CD1c-positive myeloid dendritic cell (primary cell): ENCODE measurements around the gene SNX30.
A peak's percentile ranks its signal among the peaks of the same experiment; 100 is the strongest.

Experiments used
- DNase-seq: peaks from one replicate; pipeline ENCODE4 v3.0.0-alpha.2; 2016; ENCODE audit errors: extremely low spot score

Gene SNX30

DNA sequence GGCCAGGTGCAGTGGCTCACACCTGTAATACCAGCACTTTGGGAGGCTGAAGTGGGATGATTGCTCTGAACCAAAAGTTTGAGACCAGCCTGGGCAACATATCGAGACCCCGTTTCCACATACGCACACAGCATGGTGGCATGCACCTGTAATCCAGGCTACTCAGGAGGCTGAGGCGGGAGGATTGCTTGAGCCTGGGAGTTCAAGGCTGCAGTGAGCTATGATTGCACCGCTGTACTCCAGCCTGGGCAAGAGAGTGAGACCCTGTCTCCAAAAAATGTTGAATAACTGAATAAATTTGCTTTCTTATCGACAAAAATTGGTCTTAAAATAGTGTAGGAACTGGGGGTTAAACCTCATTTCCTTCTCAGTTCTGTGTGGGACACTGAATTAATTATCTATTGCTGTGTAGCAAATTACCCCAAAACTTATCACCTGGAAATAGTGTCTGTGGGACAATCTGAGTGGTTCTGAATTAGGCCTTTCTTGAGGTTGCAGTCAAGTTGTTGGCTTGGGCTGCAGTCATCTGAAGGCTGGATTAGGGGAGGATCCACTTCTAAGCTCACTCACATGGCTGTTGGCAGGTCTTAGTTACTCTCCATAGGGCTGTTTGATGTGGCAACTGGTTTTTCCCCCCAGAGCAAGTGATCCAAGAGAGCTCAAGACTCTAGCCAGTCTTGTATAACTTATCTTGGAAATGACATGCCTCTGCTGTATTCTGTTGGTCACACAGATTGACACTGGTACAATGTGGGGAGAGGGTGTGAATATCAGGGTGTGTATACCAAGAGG, 2.0 kb downstream of the SNX30 start:
- no peak for DNase-seq

DNA sequence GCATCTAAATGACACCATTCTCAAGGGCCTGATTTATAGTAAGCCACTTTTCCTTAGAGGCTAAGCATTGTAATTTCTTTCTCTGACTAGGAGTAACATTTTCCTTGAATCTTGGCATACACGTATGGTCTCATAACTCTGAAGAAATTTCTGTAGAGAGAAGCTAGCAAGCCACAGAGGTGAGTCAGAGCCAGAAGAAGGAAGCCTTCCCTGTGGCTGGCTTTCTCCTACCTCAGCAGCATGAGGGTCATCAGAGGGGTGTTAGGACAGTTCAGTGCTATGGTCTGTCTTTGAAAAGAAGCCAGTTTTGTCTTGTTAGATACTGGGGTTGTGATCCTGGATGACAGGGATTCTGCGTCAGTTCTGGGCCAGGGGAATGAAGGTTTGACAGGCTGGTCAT, 3.2 kb downstream of the SNX30 start:
- peak; percentile 77 for DNase-seq

DNA sequence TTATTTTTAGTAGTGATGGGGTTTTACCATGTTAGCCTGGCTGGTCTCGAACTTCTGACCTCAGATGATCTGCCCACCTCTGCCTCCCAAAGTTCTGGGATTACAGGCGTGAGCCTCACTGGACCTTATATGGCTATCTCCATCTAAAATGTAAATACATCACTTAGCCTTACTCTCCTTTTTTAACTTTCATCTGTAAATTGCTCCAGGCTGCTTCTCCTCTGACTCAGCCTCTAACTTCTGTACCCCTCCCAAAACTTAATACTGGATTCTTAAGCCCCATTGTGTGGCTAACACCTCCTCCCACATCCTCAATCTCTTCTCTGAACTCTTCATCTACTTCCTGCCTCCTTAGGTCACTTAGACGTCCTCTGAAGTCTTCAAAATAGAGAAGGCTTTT, 4.0 kb downstream of the SNX30 start:
- DNase-seq: no peak

DNA sequence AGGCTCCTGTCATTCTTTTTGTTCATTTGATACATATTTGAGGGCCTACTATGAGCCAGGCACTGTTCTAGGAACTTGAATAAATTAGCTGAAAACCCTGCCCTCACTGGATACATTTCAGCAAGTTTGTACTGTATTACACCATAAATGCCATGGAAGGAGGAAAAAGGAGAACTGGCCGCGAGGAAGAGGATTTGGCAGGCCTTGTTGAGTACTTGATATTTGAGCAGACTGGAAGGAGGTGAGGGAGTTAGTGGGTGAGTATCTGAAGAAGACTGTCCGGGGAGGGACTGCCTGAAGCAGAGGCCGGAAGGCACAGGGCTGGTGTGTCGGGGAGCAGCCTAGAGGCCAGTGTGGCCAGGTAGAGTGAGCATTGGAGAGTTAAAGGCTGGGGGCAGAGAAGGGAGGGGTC, 4.5 kb downstream of the SNX30 start:
- peak; percentile 85 for DNase-seq

DNA sequence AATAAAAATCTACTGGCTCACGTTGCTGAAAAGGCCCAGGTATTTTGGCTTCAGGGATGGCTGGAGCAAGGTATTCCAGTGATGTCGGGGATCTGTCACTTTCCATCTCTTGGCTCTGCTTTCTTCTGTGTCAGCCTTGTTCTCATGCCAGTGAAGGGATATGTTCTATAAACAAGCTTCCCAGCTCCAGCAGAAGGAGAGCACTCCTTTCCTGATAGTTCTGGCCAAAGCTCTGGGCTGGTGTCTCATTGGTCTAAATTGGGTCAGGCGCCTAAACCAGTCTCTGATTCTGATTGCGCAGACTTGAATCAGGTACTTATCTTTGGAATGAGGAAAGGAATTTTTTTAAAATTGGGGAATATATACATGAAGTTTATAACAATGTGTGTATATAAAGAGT, 5.1 kb downstream of the SNX30 start:
- DNase-seq: no peak

DNA sequence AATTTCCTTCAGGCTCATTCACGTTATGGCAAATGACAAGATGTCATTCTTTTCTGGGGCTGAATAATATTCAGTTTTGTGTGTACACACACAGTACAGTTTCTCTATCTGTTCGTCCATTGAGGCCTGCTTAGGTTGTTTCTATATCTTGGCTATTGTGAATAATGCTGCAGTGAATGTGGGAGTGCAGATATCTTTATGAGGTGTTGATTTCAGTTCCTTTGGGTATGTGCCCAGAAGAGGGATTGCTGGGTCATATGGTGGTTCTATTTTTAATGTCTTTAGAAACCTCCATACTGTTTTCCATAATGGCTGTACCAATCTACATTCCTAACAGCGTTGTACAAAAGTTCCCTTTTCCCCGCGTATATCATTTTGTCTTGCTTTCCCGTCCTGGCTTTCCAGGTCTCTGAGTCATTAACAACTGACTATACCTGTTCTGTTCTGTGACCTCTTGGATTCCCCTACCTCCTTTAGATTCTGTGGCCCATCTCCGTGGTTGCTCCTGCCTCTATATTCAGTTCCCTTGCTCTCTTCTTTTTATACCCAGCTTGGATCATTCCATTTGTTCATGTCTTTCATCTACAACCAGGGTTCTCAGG, 6.8 kb downstream of the SNX30 start:
- DNase-seq: peak; percentile 15

DNA sequence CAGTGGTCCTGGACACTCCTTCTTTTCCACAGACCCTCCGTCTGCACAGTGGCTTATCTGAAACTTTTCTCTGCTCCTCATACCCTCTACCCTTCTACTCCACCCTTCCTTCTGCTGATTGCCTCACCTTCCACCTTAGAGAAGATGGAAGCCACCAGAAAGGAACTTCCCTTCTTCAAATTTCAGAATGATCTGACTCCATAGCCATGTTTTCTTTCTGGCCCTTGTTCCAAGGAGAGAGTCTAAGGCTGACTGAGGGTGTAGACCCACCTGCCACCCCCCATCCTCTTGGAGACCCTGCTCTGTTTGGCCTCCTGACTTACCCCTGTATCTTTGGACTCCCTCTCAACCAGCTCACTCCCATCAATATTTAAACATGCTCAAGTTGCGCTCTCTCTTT, 7.4 kb downstream of the SNX30 start:
- DNase-seq: no peak

DNA sequence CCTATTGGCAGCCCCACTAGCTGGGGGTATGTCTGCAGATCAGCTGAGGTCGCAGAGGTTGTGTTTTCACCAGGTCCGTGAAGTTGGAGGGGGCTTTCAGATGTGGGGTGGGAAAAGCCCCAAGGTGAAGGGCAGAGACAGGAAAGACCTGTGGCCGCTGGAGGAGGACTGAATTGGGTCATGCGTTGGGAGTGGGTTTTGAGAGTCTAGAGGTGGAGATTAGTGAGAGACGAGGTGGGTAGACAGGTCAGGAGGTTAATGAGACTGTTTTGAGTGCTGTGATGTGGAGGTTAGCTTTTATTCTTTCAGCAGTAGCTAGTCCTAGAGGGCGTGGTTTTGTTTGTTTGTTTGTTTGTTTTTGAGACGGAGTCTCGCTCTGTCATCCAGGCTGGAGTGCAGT, 10.3 kb downstream of the SNX30 start:
- DNase-seq: no peak

DNA sequence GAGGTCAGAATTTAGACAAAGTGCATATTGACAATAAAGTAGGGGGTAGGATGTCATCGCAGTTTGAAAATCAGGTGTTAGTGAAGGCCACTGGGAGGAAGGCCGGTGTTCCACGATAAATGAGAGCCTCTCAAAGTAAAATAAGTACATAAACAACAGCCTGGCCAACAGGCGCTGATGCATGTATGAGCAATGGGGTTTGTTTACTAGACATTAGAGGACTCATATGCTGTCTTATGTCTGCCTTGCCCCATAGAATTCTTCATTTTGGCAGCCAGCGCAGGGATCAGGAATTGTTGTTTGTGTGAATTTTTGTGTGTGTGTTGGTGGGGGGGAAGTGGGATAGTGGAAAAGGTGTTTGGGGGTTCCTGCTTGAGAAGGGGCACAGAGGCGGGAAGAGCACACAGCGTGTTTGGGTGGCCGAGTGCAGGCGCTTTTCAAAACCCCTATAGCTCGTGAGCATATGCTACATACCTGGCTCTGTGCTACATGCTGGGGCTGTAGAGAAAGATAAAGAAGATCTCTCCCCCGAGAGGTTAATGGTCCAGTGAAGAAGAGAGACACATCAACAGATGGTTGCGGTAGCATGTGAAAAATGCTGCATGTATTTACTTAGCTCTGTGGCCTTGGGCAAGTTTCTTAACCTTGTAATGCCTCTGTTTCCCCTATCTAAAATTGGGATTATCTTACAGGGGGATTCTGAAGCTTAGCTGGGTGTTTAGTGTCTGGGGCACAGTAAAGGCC, 11.5 kb downstream of the SNX30 start:
- no peak for DNase-seq

DNA sequence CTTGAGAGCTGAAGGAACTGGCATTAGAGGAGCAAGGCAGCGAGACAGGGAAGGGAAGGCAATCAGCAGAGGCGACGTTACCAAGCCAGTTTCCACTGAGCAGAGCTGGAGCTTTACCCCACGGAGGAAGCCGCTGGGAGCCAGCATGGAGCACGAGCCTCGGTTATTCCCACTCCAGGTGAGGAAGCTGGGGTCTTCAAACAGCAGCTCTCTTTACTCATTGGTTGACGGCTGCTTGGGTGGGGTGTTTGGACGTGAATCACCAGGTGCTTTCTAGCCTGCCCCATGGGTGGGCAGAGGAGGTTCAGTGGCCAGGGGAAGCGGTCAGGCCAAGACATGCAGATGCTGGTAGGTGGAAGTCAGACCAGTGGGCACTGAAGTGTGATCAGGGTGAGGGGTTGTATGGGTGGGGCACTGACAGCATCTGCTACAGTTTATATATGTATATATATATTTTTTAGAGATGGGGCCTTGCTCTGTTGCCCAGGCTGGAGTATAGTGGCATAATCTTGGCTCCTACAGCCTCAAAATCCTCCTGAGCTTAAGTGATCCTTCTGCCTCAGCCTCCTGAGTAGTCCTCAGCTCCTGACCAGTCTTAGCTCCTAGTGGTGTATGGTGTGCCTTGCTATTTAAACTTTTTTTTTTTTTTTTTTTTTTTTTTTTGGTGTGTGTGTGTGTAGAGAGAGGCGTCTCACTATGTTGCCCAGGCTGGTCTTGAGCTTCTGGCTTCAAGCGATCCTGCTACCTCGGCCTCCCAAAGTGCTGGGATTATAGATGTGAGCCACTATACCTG, 12.4 kb downstream of the SNX30 start:
- no peak for DNase-seq

DNA sequence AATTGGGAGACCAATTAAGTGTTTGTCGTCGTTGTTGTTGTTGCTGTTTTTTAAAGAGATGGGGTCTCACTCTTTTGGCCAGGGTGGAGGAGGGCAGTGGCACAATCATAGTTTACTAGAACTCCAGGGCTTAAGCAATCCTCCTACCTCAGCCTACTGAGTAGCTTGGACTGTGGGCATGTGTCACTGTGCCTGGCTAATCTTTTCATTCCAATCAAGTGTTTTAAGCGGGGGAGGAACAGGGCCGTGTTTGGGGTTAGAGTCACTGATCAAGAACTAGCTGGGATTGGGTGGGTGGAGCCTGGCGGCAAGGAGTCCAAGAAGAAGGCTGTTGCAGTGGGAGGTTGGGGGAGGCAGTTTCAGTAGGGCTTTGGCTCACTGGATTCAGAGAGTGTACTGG, 13.8 kb downstream of the SNX30 start:
- DNase-seq: peak; percentile 39

DNA sequence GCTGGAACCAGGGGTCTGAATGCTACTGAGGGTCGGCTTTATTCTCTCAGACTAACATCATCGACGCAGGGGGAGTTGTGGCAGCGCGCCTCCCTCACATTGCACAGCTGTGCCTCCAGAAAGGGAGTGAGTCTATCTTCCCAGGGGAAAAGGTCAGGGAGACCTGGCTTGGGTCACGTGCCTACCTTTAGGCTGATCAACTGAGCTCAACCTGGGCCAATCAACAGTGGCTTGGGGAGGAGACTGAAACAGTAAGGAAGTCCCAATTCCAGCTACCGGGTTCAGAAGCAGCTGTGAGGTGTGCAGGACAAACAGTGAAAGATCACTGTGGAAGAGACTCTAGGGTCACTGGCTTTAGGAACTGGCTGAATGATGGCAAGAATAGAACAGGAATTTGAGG, 14.3 kb downstream of the SNX30 start:
- DNase-seq: no peak

DNA sequence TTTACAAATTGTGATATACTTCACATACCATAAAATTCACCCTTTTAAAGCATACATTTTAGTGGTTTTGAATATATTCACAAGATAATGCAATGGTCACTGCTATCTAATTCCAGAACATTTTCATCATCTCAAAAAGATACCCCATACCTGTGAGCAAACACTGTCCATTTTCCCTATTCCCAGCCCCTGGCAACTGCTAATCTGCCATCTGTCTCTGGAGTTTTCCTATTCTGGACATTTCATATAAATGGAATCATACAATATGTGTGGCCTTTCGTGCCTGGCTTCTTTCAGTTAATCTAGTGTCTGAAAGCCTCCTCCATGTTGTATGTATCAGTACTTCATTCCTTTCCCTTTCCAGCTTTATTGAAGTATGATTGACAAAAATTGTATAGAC, 14.7 kb downstream of the SNX30 start:
- no peak for DNase-seq

DNA sequence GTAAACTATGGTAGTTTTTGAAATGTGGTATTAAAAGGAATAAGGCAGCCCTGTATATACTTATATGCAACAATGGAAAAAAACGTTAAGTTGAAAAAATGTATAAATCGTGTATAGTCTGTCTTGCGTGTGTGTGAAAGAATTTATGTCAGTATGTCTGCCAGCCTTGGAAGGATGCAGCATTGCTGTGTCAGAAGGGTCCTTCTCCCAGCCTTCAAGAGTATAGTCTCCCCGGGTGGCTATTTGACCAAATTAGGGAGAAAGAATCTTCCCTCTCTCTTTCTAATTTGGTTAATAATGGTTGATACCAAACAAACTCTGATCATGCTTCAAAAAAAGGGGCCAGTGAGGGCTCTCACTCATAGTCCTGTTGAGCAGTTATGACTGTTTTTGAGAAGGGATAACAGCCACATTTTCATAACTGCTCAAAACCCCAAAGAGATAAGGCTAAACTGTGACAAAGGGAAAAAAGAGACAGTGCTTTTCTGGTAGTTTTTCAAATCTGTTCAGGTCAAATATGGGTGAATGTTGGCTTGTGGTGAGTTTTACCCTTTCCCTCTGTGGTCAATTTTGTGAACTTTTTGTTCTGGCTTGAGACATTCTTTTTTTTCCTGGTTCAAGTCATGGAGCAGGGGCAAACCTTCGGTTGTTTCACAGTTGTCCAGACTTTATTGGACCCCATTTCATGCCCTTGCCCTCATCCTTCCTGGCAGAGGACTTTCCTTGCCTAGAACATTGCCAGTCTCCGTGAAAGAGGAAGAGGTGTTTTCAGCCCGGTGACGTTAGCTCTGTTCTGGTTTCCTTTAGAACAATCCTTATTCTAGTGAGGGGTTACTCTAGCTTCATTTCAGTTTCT, 21.0 kb downstream of the SNX30 start:
- DNase-seq: peak; percentile 45

DNA sequence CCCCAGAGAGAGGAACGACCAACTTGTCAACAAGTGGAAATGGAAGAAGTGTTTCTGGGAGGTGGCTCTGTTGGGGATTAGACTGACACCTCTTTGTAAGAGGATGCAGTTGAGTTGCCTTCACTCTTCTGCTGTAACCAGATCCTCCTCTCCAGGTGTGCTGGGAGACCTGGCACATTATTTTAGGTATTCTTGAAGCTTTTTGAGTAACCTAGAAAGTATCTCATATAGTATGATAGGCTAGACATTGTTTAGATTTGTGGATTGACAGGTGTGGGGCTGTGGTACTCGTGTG, 21.6 kb downstream of the SNX30 start:
- no peak for DNase-seq

DNA sequence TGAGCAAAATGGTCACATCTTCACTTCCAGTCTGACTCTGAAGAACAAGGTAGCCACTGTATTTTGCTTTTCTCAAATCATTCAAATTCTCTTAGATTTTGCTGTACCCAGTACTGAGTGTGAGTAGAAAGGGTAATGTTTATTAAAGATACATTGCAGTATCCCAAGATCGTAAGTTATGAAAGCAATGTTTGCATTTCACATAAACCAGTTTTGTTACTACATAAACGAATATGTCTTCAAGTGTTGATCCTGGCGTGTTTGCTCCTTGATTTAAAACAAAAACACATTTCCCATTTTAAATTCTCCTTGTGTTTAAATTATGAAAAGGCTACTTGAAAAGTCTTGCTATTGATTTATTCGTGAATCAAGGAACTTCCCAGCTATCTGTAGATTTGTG, 22.0 kb downstream of the SNX30 start:
- DNase-seq: no peak

DNA sequence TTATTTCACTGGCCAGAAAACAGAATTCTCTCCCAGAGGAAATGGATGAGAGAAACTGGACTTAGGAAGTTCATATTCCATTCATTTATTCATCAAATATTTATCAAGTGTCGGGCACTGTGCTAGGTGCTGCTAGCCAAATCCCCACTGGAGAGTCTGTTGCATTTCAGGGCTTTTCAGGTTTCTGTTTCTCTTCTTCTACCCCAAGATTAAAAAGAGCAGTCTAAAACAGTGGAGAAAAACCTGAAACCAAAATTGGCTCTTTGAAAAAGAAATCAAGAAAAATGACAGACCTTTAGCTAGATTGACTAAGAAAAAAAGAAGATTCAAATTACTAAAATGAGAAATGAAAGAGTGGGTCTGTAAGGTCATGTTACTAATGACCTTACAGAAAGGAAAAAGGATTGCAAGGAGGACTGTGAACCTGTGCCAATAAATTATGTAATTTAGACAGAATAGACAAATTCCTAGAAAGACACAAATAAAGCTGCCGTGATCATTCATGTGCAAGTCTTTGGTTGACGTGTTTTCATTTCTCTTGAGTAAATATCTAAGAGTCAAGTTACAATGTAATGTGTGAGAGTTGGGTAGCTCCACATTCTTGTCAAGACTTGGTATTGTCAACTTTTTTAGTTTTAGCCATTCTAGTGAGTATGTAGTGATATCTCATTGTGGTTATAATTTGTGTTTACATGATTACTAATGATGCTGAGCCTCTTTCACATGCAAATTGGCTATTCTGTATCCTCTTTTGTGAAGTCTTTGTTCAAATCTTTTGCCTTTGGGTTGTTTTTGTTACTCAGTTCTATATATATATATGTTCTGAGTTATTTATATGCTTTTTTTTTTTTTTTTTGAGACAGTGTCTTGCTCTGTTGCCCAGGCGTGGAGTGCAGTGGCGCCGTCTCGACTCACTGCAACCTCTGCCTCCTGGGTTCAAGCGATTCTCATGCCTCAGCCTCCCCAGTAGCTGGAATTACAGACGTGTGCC, 23.7 kb downstream of the SNX30 start:
- DNase-seq: no peak

DNA sequence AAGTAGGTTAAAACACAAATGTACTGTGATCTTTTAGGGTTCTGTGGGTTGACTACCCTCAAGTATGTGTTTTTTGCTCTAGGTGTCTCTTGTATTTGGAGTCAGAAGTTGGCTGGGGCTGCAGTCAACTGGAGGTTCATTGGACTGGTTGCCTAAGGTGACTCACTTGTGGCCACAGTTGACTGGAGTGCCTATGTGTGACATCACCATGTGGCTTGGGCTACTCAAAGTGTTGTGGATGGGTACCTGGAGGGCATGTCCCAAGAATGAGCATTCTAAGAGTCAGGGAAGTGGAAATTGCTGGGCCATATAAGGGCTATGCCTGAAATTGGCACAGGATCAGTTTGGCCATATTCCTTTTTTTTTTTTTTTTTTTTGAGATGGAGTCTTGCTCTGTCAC, 27.4 kb downstream of the SNX30 start:
- DNase-seq: no peak

DNA sequence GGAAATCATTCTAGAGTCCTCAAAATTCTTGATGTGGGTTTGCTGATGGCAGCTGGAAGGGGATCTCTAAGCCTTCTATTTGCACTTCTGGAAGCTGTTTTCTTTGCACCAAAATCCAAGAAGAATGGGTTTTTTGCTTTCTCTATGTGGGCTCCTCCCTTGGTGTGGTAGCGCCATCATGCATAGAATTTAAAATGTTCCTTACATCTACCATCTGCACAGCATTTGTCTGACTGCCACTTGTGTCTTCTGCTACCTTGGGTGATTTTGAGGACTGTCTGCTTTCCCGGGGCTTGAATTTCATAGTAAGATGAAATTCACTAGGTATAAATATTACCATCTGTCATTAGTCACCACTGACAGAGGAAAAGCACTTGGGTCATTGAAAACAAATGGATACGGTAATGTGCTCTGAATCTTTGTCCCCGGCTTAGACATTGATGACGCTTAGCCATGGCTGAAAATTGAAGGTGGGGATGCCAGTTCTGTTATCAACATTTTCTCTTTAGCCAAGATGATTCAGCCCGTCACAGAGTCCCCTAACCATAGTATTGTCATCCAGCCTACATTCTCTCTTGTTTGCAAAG, 30.0 kb downstream of the SNX30 start:
- no peak for DNase-seq

DNA sequence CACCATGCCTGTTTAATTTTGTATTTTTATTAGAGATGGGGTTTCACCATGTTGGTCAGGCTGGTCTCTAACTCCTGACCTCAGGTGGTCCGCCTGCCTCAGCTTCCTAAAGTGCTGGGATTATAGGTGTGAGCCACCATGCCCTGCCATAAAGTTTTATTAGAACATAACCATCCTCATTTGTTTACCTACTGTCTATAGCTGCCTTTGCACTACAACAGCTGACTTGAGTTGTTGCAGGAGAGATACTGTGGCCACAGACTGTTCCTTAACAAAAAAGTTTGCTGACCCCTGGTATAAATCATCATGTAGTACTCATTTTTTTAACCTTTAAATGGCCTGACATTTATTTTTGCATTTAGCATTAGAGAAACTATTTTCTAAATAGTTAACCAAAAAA, 31.7 kb downstream of the SNX30 start:
- DNase-seq: no peak
